GM12892 (cell line): ENCODE measurements around the gene RAMP1.

Experiments
- POLR2A ChIP-seq: IDR thresholded peaks from 2 replicates; pipeline ENCODE4 v1.6.1; 2011; ENCODE audit warnings: low read depth, low read length, control low read depth
- POLR2AphosphoS5 ChIP-seq: IDR thresholded peaks from 2 replicates; pipeline ENCODE4 v1.6.1; 2011; ENCODE audit warnings: low read depth, low read length, control low read depth
- TAF1 ChIP-seq: IDR thresholded peaks from 2 replicates; pipeline ENCODE4 v1.6.1; 2011; ENCODE audit warnings: low read depth, mild to moderate bottlenecking, control low read depth, low read length, borderline replicate concordance

- TF ChIP-seq POLR2AphosphoS5 (no peak), POLR2A (no peak), TAF1 (no peak)
Observed at GRCh38 chr2:237951878-237952277, 92.5 kb downstream of the RAMP1 start.
